Body of pancreas (tissue), 4 donors: ENCODE measurements around the gene ADAMTS16.

Source experiments
- POLR2A ChIP-seq, 3 donors: fragments of 450-650 bp; IDR thresholded peaks; one replicate each; pipeline ENCODE4 v1.6.1; 2016; ENCODE audit warnings: antibody characterized with exemption in 3 of 3, mild to moderate bottlenecking in 2 of 3
- TF ChIP-seq, protein P1 (sequence below), 7 experiments: fragments of 450-650 bp in 4 of 7; fragments of 200-600 bp in 3 of 7; sonication (generic) in 3 of 7; IDR thresholded peaks; one replicate each; pipeline ENCODE4 v1.5.1; 2016 to 2019; ENCODE audit warnings: antibody characterized with exemption in 7 of 7

DNA sequence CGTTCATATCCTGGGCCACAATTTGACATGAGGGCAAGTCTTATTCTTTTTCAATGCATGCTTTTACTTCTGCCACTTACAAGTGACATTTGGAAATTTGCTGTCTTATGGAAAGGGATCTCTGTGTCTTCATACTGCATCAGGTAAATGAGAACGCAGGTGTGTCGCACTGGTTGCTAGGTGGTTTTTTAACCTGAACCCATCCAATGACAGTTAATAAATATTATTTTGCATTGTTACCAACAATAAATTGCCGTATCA is 1.1 kb downstream of the ADAMTS16 start:
- TF ChIP-seq POLR2A (IDR thresholded peaks at IDR 0.05), result no peak
- TF ChIP-seq, protein P1, sequence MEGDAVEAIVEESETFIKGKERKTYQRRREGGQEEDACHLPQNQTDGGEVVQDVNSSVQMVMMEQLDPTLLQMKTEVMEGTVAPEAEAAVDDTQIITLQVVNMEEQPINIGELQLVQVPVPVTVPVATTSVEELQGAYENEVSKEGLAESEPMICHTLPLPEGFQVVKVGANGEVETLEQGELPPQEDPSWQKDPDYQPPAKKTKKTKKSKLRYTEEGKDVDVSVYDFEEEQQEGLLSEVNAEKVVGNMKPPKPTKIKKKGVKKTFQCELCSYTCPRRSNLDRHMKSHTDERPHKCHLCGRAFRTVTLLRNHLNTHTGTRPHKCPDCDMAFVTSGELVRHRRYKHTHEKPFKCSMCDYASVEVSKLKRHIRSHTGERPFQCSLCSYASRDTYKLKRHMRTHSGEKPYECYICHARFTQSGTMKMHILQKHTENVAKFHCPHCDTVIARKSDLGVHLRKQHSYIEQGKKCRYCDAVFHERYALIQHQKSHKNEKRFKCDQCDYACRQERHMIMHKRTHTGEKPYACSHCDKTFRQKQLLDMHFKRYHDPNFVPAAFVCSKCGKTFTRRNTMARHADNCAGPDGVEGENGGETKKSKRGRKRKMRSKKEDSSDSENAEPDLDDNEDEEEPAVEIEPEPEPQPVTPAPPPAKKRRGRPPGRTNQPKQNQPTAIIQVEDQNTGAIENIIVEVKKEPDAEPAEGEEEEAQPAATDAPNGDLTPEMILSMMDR (IDR thresholded peaks at IDR 0.05), result no peak
